MM.1S (cell line): ENCODE results near the gene MYO16.

Experiments used
- DNase-seq: peaks from one replicate; pipeline ENCODE4 v3.0.0-alpha.2; 2015
- H2AFZ ChIP-seq: fragments of 300-600 bp; sonication (generic); 2 replicates; pipeline ENCODE4 v1.6.0; 2016; ENCODE audit warnings: antibody characterized with exemption, low read length
- H3F3A ChIP-seq: fragments of 300-600 bp; sonication (generic); 2 replicates; pipeline ENCODE4 v1.6.1; 2016; ENCODE audit warnings: mild to moderate bottlenecking, antibody characterized with exemption, low read length, moderate library complexity, mixed read lengths; ENCODE audit not compliant: insufficient read depth
- H3K27ac ChIP-seq: fragments of 300-600 bp; sonication (generic); 2 replicates; pipeline ENCODE4 v1.5.1; 2016; ENCODE audit warnings: mild to moderate bottlenecking, low read length
- H3K27me3 ChIP-seq: fragments of 300-600 bp; sonication (generic); replicated peaks from 2 replicates; pipeline ENCODE4 v1.6.0; 2016; ENCODE audit warnings: low read length; ENCODE audit not compliant: insufficient read depth
- H3K36me3 ChIP-seq: fragments of 300-600 bp; sonication (generic); replicated peaks from 2 replicates; pipeline ENCODE4 v1.6.1; 2016; ENCODE audit warnings: mild to moderate bottlenecking, low read length, mixed read lengths; ENCODE audit not compliant: insufficient read depth
- H3K4me1 ChIP-seq: fragments of 300-600 bp; sonication (generic); 2 replicates; pipeline ENCODE4 v1.6.1; 2016; ENCODE audit warnings: low read length, mixed read lengths
- H3K4me2 ChIP-seq: fragments of 300-600 bp; sonication (generic); 2 replicates; pipeline ENCODE4 v1.6.0; 2016; ENCODE audit warnings: low read depth, low read length
- H3K4me3 ChIP-seq: fragments of 300-600 bp; sonication (generic); 2 replicates; pipeline ENCODE4 v1.5.1; 2016; ENCODE audit warnings: low read length, mixed read lengths
- H3K79me2 ChIP-seq: fragments of 300-600 bp; sonication (generic); 2 replicates; pipeline ENCODE4 v1.6.1; 2016; ENCODE audit warnings: mixed run types, low read length, mixed read lengths
- H3K9ac ChIP-seq: fragments of 300-600 bp; sonication (generic); 2 replicates; pipeline ENCODE4 v1.6.1; 2016; ENCODE audit warnings: low read length, mixed read lengths
- H3K9me2 ChIP-seq: fragments of 300-600 bp; sonication (generic); replicated peaks from 2 replicates; pipeline ENCODE4 v1.6.1; 2016; ENCODE audit warnings: mild to moderate bottlenecking, low read length, mixed read lengths; ENCODE audit not compliant: insufficient read depth
- H3K9me3 ChIP-seq: fragments of 300-600 bp; sonication (generic); replicated peaks from 2 replicates; pipeline ENCODE4 v1.6.1; 2016; ENCODE audit warnings: mild to moderate bottlenecking, low read length, mixed read lengths; ENCODE audit not compliant: insufficient read depth
- H4K20me1 ChIP-seq: fragments of 300-600 bp; sonication (generic); 2 replicates; pipeline ENCODE4 v1.6.1; 2016; ENCODE audit warnings: mild to moderate bottlenecking, low read length, moderate library complexity, mixed read lengths; ENCODE audit not compliant: insufficient read depth
- CTCF ChIP-seq: fragments of 300-600 bp; sonication (generic); IDR thresholded peaks from 2 replicates; pipeline ENCODE4 v1.5.1; 2016; ENCODE audit warnings: antibody characterized with exemption, low read length, mixed read lengths
- EZH2 ChIP-seq: fragments of 300-600 bp; sonication (generic); optimal IDR thresholded peaks from 2 replicates; pipeline ENCODE3; 2017; ENCODE audit warnings: low read depth, mild to moderate bottlenecking, antibody characterized with exemption, low read length, mixed read lengths
- EZH2phosphoT487 ChIP-seq: fragments of 300-600 bp; sonication (generic); IDR thresholded peaks from 2 replicates; pipeline ENCODE4 v1.6.1; 2018; ENCODE audit warnings: antibody characterized with exemption, low read length

Gene MYO16

DNA sequence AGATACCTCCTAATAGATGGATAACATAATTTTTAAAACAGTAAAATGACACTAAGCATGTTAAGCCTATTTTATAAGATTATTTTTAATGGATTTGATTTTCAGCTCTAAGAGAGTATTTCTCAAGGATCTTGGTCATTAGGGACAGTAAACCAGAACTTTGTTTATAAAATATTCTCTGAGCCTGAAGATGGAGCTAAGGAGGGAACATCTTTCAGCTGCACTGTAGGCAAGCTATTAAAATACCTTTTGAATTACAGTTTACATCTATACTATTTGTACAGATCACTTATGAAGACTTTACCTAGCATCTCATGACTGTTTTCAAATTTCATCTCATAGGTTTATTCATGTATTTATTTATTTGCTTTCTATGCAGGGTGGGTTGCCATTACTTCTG, 345.3 kb downstream of the MYO16 start:
- Histone ChIP-seq H3K36me3 (no peaks in the 10 kb centered on the region), H3K79me2 (no peaks in the 10 kb centered on the region), H3F3A (no peaks in the 10 kb centered on the region), H3K27me3 (no peaks in the 10 kb centered on the region), H4K20me1 (no peaks in the 10 kb centered on the region), H3K4me2 (no peak overlapping the region), H2AFZ (no peak overlapping the region), H3K4me1 (no peaks in the 10 kb centered on the region), H3K27ac (no peak overlapping the region), H3K9ac (no peak overlapping the region), H3K9me3 (no peaks in the 10 kb centered on the region), H3K9me2 (no peaks in the 10 kb centered on the region), H3K4me3 (no peak overlapping the region)
- no peak for TF ChIP-seq CTCF
- no peak for TF ChIP-seq EZH2
- no peak for TF ChIP-seq EZH2phosphoT487
- no peak for DNase-seq

DNA sequence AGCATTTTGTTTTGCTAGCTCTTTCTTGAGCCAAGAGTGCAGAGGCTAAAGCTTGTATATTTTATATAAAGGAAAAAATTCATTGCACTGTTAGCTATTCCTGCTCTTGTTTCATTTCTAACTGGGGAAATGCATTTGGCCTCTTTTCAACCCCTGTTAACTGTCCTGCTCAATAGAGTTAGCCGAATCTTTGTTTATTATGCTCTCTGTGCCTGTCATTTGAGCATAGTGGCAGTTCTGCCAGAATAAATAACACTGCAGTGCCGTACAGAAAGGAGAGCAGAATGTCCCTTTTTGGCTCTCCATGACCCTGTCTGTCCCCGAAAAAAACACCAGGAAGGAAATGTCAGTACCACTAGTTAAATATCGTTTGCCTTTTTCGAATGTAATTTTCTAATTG, 350.8 kb downstream of the MYO16 start:
- no peak for DNase-seq
- Histone ChIP-seq H3K4me1 (no peaks in the 10 kb centered on the region), H3K4me3 (no peak overlapping the region), H3K27ac (no peak overlapping the region), H3K4me2 (no peak overlapping the region), H3K27me3 (no peaks in the 10 kb centered on the region), H3K9ac (no peak overlapping the region), H3K9me3 (no peaks in the 10 kb centered on the region), H2AFZ (no peak overlapping the region), H3K79me2 (no peaks in the 10 kb centered on the region), H3K36me3 (no peaks in the 10 kb centered on the region), H3K9me2 (no peaks in the 10 kb centered on the region), H3F3A (no peaks in the 10 kb centered on the region), H4K20me1 (no peaks in the 10 kb centered on the region)
- TF ChIP-seq EZH2 (no peak), EZH2phosphoT487 (no peak), CTCF (no peak)

DNA sequence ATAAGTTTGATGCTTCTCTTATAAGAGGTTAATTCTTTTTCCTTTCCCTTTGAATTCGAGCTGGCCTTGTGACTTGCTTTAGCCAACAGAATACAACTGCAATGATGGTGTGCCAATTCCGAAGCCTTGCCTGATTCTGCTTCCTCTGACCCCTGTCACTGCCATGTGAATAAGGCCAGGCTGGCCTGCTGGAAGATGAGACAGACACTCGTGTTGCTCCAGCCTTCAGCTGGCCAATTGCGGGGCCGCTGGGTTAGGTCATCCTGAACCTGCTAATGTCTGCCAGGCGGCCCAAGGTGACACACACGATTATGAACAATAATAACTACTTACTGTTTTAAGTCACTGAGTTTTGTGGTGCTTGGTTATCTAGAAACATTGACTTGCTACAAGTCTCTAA, 352.0 kb downstream of the MYO16 start:
- H2AFZ ChIP-seq: no peak overlapping the region
- no peaks in the 10 kb centered on the region for H3K79me2 ChIP-seq
- no peaks in the 10 kb centered on the region for H3F3A ChIP-seq
- H3K4me1 ChIP-seq: no peaks in the 10 kb centered on the region
- no peaks in the 10 kb centered on the region for H3K9me2 ChIP-seq
- H3K27me3 ChIP-seq: no peaks in the 10 kb centered on the region
- no peak overlapping the region for H3K4me3 ChIP-seq
- DNase-seq: no peak
- H3K36me3 ChIP-seq: no peaks in the 10 kb centered on the region
- H3K4me2 ChIP-seq: no peak overlapping the region
- no peaks in the 10 kb centered on the region for H3K9me3 ChIP-seq
- no peak for TF ChIP-seq EZH2phosphoT487
- TF ChIP-seq CTCF: no peak
- no peak for TF ChIP-seq EZH2
- no peak overlapping the region for H3K9ac ChIP-seq
- H3K27ac ChIP-seq: no peak overlapping the region
- no peaks in the 10 kb centered on the region for H4K20me1 ChIP-seq

DNA sequence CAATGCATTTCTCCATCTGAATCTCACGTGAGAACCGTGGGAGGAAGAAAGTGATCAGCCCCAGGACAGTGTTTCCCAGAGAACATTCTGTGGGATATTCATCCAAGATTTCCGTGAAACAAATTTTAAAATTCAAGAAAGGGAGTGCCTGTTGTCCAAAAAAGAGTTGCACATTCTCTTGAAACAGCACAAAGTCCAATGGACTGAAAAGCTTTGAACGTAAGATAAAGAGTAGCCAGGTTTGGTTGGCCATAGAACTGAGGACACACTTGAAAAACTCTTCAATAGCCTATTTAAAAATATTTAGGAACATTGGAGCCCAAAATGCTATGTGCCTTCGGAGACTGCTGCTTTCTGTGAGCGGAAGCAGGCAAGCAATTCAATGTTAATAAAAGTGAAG, 353.9 kb downstream of the MYO16 start:
- no peaks in the 10 kb centered on the region for H3K79me2 ChIP-seq
- TF ChIP-seq CTCF (no peak), EZH2 (no peak), EZH2phosphoT487 (no peak)

More for the DNA sequence above, 353.9 kb downstream of the MYO16 start:
- H3K9me3 ChIP-seq: no peaks in the 10 kb centered on the region
- H3K9ac ChIP-seq: no peak overlapping the region
- no peaks in the 10 kb centered on the region for H3K27me3 ChIP-seq
- H3F3A ChIP-seq: no peaks in the 10 kb centered on the region
- no peaks in the 10 kb centered on the region for H3K36me3 ChIP-seq
- no peaks in the 10 kb centered on the region for H3K9me2 ChIP-seq
- H3K27ac ChIP-seq: no peak overlapping the region
- no peaks in the 10 kb centered on the region for H4K20me1 ChIP-seq
- H3K4me2 ChIP-seq: no peak overlapping the region
- no peak overlapping the region for H2AFZ ChIP-seq
- DNase-seq: no peak
- no peak overlapping the region for H3K4me3 ChIP-seq
- H3K4me1 ChIP-seq: no peaks in the 10 kb centered on the region
